Peyer's patch (tissue), 4 donors: ENCODE results near the gene ZNF3. TPM values are rescaled to one million over a fixed set of nuclear protein-coding genes. Genes with fewer than 3 reads are reported as not detected.
A peak's percentile ranks its signal among the peaks of the same experiment; 100 is the strongest.

Source experiments
- DNase-seq, 3 donors: peaks; one replicate each; pipeline ENCODE4 v3.0.0-alpha.2; 2017 to 2019
- H3K27ac ChIP-seq, 4 donors: fragments of 200-600 bp; sonication (generic); one replicate each; pipeline ENCODE4 v1.5.1; 2016 to 2019
- H3K27me3 ChIP-seq, 2 donors: fragments of 200-600 bp; sonication (generic); one replicate each; pipeline ENCODE4 v1.5.1; 2019
- H3K36me3 ChIP-seq, 3 donors: fragments of 200-600 bp; sonication (generic); one replicate each; pipeline ENCODE4 v1.5.1; 2016 to 2019
- H3K4me1 ChIP-seq, 4 donors: fragments of 200-600 bp; sonication (generic); one replicate each; pipeline ENCODE4 v1.5.1; 2016 to 2019
- H3K4me3 ChIP-seq, 4 donors: fragments of 200-600 bp; sonication (generic); 1 replicate in 3 of 4; 2 replicates in 1 of 4; pipeline ENCODE4 v1.5.1; 2016 to 2019; ENCODE audit warnings: mild to moderate bottlenecking in 1 of 4
- H3K9me3 ChIP-seq, 4 donors: fragments of 200-600 bp; sonication (generic); one replicate each; pipeline ENCODE4 v1.5.1; 2016 to 2019; ENCODE audit warnings: mild to moderate bottlenecking in 1 of 4
- CTCF ChIP-seq, 6 experiments: fragments of 450-650 bp in 4 of 6; fragments of 200-600 bp in 2 of 6; sonication (generic) in 1 of 6; IDR thresholded peaks; one replicate each; pipeline ENCODE4 v1.5.1; 2017 to 2019; ENCODE audit warnings: antibody characterized with exemption in 6 of 6, mild to moderate bottlenecking in 3 of 6, moderate library complexity in 1 of 6
- POLR2A ChIP-seq, 2 donors: fragments of 450-650 bp; IDR thresholded peaks; one replicate each; pipeline ENCODE4 v1.5.1; 2017; ENCODE audit warnings: antibody characterized with exemption in 2 of 2, mild to moderate bottlenecking in 2 of 2, moderate library complexity in 2 of 2
- total RNA-seq, 4 donors: library from RNA; depleted of rRNA; stranded (reverse); fragments of >200 nt; gene quantifications; one replicate each; pipeline ENCODE4 v1.1.0, GENCODE V29; 2016

ZNF3 gene
- total RNA-seq, 4 donors from 2014 or later = 52.8 to 93.8 (median 67.8) TPM

- Histone ChIP-seq H3K4me3 (peak overlapping the region in 3 of 4 donors; percentile 71 to 97 (median 80)), H3K9me3 (no peaks in the 10 kb centered on the region), H3K36me3 (no peaks in the 10 kb centered on the region), H3K27me3 (no peaks in the 10 kb centered on the region), H3K27ac (peak overlapping the region in 3 of 4 donors; percentile 82 to 85 (median 82)), H3K4me1 (peaks cover 5 to 34% (median 11%) of the 10 kb centered on the region in 4 donors)
- DNase-seq = no peak
- no peak for TF ChIP-seq CTCF (IDR thresholded peaks at IDR 0.05)
- no peak for TF ChIP-seq POLR2A (IDR thresholded peaks at IDR 0.05)
Observed at GRCh38 chr7:100120733-100121036, 39.2 kb upstream of the ZNF3 start.

- Histone ChIP-seq H3K27ac (peak overlapping the region; percentile 82 to 90 (median 84)), H3K4me1 (peaks cover 5 to 29% (median 7%) of the 10 kb centered on the region in 4 donors), H3K36me3 (no peaks in the 10 kb centered on the region), H3K27me3 (no peaks in the 10 kb centered on the region), H3K4me3 (peak overlapping the region; percentile 57 to 97 (median 76)), H3K9me3 (no peaks in the 10 kb centered on the region)
- DNase-seq = peak in 2 of 3 donors; percentile 69 to 84
- TF ChIP-seq CTCF (IDR thresholded peaks at IDR 0.05) (no peak), POLR2A (IDR thresholded peaks at IDR 0.05) (no peak)
Observed at GRCh38 chr7:100119970-100120732, 38.6 kb upstream of the ZNF3 start.

GRCh38 chr7:100119072-100119969 lies 37.8 kb upstream of the ZNF3 start, which contains the start of the genes CNPY4 and TAF6:
Gene CNPY4 (plus strand): TSS chr7:100119634. CDS start chr7:100119745, 111 bp downstream.
Gene TAF6 (minus strand): TSS chr7:100119358. CDS start chr7:100114209, 5,149 bp downstream.
- H3K4me1 ChIP-seq = peaks cover 5 to 21% (median 7%) of the 10 kb centered on the region in 4 donors
- peak within 1 kb of the TSS; percentile 57 to 97 (median 76) for H3K4me3 ChIP-seq
- H3K9me3 ChIP-seq = no peaks in the 10 kb centered on the region
- H3K27me3 ChIP-seq = no peaks in the 10 kb centered on the region
- H3K36me3 ChIP-seq = peaks cover 0 to 4% (median 0%) of the 10 kb centered on the region in 3 donors
- peak; percentile 60 for TF ChIP-seq POLR2A (IDR thresholded peaks at IDR 0.05)
- TF ChIP-seq CTCF (IDR thresholded peaks at IDR 0.05) = peak in 4 of 6 experiments; percentile 7 to 21 (median 13)
- peak; percentile 91 to 97 (median 94) for DNase-seq
- H3K27ac ChIP-seq = peak within 1 kb of the TSS; percentile 82 to 90 (median 84)

- H3K4me1 ChIP-seq = peaks cover 5 to 20% (median 7%) of the 10 kb centered on the region in 4 donors
- no peaks in the 10 kb centered on the region for H3K27me3 ChIP-seq
- H3K36me3 ChIP-seq = peaks cover 0 to 12% (median 0%) of the 10 kb centered on the region in 3 donors
- TF ChIP-seq CTCF (IDR thresholded peaks at IDR 0.05) (no peak), POLR2A (IDR thresholded peaks at IDR 0.05) (no peak)
- no peak for DNase-seq
- H3K27ac ChIP-seq = peak overlapping the region; percentile 82 to 90 (median 84)
- no peaks in the 10 kb centered on the region for H3K9me3 ChIP-seq
- peak overlapping the region; percentile 57 to 97 (median 76) for H3K4me3 ChIP-seq
Observed at GRCh38 chr7:100118388-100119071, 37.0 kb upstream of the ZNF3 start.

DNA sequence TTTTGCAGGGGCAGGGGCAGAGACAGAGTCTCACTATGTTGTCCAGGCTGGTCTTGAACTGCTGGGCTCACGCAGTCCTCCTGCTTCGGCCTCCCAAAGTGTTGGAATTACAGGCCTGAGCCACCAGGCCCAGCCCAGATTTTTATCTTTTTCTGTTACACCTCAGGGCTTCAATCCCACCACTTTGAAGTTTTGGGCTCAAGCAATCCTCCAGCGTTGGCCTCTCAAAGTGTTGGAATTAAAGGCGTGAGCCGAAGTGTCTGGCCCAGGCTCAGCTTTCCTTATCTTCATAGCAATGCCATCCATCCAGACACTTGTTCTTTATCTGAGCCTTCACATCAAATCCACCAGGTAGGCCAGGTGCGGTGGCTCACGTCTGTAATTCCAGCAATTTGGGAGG lies 33.5 kb upstream of the ZNF3 start:
- H3K9me3 ChIP-seq = no peaks in the 10 kb centered on the region
- TF ChIP-seq POLR2A (IDR thresholded peaks at IDR 0.05) = no peak
- TF ChIP-seq CTCF (IDR thresholded peaks at IDR 0.05) = no peak
- peaks cover 0 to 46% (median 0%) of the 10 kb centered on the region in 3 donors for H3K36me3 ChIP-seq

More for the DNA sequence above, 33.5 kb upstream of the ZNF3 start:
- Histone ChIP-seq H3K4me1 (peaks cover 0 to 11% (median under 1%) of the 10 kb centered on the region in 4 donors), H3K27me3 (no peaks in the 10 kb centered on the region), H3K4me3 (no peak overlapping the region), H3K27ac (no peak overlapping the region)
- DNase-seq = no peak
